Measurements from ENCODE around the gene TERT.
"Not testable (repeated sequence)": the region's sequence is repeated elsewhere in the genome, so short reads cannot be mapped to it uniquely, and the experiment has no call there.

The TERT gene

DNA sequence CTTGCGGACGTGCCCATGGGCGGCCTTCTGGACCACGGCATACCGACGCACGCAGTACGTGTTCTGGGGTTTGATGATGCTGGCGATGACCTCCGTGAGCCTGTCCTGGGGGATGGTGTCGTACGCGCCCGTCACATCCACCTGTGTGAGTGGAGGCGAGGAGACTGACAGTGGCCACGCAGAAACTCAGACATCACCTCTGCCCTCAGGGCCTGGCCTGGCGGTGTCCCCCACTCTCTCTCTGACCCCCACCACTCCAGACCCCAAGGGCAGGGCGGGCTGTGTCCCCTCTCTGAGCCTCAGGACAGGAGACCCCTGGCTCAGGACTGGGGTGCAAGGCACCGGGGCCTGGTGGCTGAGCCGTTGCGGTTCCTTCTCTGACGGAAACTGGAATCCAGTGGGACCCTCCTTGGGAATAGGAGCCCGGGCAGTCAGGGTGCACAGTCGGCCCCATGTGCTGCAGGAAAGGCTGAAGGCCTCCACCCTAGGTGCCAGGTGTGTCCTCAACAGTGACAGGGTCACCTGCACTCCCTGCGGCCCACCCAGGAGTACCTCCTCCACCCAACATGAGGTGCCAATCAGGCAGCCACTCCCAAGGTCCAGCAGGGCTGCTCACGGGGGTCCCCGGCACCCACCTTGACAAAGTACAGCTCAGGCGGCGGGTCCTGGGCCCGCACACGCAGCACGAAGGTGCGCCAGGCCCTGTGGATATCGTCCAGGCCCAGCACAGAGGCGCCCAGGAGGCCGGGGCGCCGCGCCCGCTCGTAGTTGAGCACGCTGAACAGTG lies 16.0 kb downstream of the TERT start:
- DNase-seq (ENCODE audit: low spot score), result no peak

DNA sequence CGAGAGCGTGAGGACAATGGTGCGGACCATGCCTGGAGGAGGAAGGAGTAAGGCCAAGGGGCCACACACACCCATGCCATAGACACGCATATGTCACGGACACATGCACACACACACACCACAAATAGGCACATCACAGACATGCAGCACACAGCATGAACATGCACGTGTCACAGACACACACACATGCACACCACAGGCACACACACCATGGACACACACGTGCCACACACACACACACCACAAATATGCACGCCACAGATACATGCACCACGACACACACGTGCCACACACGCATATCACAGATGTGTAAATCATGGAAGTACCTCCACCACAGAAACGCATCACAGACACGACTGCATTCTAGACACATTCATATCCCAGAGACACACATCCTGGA lies 16.7 kb downstream of the TERT start:
- no peak for DNase-seq (ENCODE audit: low spot score)

DNA sequence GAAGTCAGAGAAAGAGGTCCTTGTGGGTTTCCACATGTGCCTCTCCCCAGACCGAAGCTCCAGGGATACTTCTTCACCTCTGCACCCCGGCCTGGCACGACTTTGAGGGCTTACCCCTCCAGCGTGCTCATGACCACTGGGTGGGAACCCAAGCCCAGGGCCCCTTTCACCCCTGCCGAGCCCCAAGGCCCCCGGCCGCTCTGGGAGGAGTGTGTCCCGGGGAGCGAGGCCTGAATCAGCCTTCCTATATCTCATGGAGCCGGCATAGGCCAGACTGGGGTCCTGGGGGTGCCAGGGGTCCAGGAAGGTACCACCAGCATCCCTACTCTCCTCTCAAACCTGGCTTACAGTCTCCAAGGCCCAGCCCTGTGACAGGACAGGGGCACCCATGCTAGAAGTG lies 17.1 kb downstream of the TERT start:
- DNase-seq (ENCODE audit: low spot score), result no peak

DNA sequence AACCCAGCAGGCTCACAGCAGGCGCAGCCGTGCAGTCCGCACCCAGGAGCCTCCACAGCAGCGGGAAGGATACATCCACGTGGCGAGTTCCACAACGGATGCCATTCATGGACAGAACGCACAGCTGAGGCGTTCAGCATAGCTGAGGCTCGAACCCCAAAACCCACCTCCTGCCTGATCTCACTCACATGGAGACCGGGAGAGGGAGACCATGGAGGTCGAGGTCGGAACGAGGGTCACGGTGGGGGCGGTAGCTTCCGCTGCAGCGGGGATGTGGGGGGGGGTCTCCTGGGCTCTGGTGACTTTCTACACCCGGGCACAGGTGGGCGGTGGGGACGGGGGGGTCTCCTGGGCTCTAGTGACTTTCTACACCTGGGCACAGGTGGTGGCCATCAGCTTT lies 17.5 kb downstream of the TERT start:
- DNase-seq (ENCODE audit: low spot score), result no peak

DNA sequence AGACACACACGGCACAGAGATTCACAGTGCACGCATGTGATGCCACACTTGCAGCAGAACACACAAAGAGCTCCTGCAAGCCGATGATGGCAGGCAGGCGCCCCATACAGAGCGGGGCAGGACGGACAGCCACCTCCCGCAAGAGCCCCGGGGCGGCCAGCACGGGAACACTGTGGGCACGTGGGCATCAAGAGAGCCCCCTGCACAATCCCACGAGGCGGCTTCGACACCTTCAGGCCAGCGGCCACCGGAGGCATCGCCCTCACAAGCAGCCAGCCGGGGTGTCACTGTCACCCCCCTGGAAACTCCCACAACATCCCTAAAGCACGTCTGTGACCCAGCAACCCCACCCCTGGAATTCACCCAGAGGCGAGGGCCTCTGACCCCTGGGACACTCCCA lies 17.9 kb downstream of the TERT start:
- no peak for DNase-seq (ENCODE audit: low spot score)

DNA sequence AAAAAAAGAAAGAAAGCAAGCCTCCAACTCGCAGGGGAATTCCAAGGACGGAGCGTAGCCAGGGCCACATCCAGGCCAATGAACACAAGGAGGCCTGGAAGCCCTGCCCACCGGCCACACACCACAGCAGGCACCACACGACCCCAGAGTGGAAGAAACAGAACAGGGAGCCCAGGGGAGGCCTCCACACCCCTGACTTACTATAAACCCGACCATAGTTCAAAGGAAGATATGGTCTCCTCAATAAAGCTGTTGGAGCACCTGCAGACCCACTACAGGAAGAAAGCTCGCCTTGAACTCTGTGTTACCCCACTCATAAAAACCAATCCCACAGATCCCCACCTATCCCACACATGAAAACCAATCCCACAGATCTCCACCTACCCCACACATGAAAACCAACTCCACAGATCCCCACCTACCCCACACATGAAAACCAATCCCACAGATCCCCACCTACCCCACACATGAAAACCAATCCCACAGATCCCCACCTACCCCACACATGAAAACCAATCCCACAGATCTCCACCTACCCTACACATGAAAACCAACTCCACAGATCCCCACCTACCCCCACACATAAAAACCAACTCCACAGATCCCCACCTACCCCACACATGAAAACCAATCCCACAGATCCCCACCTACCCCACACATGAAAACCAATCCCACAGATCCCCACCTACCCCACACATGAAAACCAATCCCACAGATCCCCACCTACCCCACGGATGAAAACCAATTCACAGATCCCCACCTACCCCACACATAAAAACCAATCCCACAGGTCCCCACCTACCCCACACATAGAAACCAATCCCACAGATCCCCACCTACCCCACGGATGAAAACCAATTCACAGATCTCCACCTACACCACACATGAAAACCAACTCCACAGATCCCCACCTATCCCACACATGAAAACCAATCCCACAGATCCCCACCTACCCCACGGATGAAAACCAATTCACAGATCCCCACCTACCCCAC lies 19.2 kb downstream of the TERT start:
- DNase-seq (ENCODE audit: low spot score), result not testable (repeated sequence)

DNA sequence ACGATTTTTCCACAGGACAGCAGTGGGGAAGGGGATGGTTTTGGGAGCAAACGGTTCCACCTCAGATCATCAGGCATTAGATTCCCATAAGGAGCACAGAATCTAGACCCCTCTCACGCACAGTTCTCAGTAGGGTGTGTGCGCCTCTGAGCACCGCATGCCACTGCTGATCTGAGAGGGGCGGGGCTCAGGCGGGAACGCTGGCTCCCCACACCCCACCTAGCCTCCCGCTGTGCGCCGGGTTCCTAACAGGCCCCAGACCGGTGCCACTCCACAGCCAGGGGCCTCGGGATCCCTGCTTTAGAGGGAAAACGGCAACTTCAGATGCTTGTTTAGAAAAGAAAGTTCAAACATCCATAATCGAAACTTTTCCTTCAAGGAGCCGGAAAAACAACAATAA lies 20.4 kb downstream of the TERT start:
- no peak for DNase-seq (ENCODE audit: low spot score)

DNA sequence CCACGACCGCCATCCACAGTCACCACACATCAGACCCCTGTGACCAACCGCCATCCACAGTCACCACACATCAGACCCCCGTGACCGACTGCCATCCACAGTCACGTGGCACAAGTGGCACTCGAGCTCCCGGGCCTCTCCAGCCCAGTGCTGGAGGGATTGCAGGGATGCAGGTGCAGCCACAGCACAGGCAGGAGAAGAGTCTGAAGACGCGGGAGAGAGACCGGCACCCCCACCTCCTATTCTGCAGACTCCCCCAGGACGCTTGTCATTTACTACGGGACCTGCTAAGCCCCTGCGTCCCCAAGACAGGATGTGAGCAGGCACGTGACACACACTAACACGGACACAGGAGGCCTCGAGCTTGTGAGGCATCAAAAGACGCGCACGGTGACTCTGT lies 21.1 kb downstream of the TERT start:
- no peak for DNase-seq (ENCODE audit: low spot score)

DNA sequence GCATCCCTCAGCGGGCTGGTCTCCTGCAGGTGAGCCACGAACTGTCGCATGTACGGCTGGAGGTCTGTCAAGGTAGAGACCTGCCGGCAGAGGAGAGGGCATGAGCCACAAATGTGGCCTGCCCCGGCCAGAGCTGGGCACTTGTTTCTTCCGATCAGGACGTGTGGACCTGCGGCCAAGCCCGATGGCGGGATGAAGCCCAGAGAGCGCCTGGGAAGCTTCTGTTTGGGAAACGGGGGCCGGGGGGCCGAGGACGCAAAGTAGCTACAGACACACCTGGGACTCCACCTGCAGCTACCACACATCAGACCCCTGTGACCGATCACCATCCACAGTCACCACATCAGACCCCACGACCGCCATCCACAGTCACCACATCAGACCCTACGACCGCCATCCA lies 22.7 kb downstream of the TERT start:
- DNase-seq (ENCODE audit: low spot score), result no peak

DNA sequence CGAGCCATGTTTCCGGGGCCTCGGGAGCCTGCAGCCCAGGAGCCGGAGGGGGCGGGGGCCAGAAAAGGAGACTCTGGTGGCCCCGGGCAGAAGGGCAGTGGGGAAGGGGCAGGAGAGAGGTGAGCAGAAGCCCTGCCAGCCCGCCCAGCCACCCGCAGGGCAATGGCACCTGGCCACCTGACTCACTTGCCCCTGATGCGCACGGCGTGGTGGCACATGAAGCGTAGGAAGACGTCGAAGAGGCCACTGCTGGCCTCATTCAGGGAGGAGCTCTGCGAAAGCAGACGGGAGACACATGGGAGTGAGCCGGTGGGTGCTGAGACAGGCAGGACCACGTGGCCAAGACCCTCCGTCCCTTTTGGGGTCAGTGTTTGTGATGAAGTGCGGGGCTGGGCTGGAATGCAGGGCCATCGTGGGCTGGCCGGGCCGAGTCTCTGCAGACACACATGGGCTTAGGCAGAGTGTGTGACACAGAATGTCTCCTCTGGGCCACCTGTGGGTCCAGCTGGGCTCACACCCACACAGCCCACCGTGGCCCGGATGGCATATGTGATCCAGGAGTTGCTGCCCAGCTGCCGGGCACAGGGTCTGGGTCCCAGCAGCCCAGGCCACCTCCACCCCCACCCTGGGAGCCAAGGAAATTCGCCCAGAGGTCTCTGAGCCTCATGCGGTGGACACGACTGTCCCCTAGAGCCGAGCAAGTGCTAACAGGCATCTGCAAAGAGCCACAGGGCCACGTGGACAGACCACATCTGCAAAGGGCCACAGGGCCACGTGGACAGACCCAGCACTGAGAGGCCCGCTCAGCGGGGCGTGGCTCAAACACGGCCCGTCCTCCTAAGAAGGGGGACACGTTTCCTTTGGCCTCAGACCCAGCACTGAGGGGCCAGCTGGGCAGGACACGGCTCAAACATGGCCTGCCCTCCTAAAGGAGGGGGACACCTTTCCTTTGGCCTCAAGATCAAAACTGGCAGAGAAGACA lies 23.6 kb downstream of the TERT start:
- DNase-seq (ENCODE audit: low spot score), result no peak

DNA sequence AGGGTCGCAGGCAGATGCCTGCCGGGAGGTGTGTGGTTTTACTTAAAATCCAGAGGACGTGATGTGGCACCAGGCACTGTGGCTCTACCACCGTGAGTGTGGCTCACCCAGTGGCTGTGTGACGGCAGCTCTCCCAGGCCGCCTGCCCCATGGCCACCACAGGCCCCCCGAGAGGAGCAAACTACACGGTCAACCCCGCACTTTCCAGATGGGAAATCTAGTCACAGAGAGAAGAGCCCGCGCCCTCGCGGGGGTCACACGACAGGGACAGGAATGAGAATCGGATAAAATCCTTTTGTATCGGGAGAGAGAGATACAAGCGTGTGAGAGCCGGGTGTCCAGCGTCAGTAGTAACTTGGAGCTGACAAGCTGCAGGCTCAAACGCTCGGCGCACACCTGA lies 24.4 kb downstream of the TERT start:
- no peak for DNase-seq (ENCODE audit: low spot score)

DNA sequence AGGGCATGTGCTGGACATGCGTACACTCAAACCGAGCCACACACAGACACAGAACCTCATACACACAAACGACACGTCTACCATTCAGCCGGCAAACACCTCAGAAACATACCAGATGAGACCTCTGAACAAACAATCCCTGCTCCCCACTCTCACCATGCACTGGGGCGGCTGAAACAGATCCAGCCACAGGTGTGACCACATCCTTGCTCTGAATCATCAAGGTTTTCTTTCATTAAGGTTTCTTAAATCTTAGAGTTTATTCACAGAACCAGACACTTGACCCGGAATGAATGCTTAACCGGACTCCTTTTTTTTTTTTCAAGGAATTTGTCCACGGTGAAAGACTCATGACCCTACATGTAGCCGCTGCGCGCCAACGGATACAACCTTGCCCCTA lies 26.2 kb downstream of the TERT start:
- DNase-seq (ENCODE audit: low spot score), result no peak

DNA sequence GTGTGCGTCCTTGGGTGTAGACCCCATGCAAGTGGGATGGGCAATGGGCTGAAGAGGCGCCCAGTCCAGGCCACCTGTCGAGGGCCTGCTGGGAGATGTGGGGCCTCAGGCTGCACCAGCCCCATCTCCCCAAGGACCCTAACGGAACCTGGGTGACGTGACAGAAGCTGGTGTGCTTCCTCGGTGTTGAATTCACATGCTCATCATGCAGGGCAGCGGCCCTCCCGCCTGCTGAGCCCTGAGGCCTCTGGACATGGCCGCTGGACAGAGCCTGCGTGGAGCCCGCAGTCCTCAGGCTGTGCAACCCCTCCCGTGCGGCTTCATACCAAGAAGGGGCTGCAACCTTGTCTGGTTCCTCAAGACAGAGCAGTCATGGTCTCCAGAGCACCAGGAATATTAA lies 26.8 kb downstream of the TERT start:
- no peak for DNase-seq (ENCODE audit: low spot score)

DNA sequence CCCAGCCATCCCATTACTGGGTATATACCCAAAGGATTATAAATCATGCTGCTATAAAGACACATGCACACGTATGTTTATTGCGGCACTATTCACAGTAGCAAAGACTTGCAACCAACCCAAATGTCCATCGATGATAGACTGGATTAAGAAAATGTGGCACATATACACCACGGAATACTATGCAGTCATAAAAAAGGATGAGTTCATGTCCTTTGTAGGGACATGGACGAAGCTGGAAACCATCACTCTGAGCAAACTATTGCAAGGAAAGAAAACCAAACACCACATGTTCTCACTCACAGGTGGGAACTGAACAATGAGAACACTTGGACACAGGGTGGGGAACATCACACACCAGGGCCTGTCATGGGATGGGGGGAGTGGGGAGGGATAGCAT lies 27.4 kb downstream of the TERT start:
- not testable (repeated sequence) for DNase-seq (ENCODE audit: low spot score)

DNA sequence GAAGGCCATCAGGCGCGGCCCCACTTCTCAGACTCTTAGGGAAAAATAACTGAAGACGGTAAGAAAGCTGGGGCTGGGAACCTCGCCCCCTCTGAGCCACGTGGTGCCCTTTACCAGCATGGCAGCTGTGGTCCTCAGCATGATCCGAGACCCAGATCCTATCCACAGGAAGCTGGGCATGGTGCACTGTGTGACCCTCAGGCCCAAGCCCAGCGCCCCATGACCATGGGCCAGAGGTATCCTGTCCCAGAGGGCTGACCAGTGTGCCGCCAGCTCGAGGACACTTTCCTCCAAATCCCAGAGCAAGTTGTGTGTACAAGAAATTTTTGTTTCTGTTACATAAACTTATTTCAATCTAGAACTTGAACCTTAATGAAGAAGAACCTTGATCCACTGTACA lies 28.1 kb downstream of the TERT start:
- no peak for DNase-seq (ENCODE audit: low spot score)

DNA sequence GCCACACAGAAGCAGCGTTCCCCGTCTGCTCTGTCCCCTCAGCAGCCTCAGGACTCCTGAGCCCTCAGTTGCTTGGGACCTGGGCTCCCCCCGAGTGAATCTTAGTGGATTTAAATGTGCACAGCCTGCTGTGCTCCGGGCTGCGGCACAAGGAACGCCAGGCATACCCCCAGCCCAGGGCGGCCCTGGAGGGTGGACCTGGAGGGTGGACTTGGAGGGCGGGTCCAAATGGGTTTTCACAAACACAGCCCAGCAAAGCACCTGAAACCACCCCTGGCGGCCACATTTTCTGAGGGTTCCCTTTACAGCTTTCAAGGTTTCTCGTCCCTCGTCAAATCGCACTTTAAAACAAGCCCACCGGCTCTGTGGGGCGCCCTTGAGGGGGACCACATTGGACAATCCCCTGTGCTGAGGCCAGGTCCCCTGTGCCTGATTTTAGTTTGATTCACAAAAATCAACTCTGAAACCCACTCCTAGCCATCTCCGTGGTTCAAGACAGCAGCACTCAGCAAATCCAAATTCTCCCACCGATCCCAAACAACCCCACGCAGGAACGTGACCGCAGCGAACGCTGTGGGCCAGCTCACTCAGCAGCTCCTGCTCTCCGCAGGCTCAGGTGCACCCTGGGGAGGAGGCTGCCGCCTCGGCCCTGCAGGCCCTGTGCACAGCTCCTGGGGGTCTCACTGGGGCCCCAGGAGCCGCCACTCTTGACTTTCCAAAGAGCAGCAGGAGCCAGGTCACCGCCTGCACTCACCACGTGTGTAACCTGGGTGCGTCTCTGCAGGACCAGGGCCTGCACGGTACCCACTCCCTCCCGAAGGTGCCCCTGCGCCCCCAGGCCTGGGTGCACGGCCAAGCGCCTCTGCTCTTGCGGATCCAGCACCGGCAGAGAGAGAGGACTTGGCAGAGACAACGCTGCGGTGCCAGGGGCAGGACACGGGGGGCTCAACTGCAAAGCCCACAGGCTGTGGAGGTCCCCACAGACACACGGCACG lies 29.1 kb downstream of the TERT start:
- no peak for DNase-seq (ENCODE audit: low spot score)

DNA sequence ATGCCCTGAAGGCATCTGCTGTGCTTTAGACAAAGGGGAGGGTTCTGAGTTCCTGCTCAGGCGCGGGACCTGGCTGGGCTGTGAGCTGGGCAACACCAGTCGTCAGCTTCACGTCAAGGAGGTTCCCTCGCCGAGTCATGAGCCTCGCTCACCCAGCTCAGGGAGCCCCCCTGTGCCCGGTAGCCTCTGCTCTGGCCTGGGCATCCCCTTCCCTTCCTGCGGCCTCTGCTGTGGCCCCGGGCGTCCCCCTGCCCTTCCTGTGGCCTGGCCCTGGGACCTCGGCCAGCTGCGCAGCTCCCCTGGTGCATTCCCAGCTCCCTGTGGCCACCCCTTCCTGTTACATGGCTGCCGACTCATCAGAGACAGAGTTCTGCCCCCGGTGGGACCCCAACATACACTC lies 29.8 kb downstream of the TERT start:
- no peak for DNase-seq (ENCODE audit: low spot score)

DNA sequence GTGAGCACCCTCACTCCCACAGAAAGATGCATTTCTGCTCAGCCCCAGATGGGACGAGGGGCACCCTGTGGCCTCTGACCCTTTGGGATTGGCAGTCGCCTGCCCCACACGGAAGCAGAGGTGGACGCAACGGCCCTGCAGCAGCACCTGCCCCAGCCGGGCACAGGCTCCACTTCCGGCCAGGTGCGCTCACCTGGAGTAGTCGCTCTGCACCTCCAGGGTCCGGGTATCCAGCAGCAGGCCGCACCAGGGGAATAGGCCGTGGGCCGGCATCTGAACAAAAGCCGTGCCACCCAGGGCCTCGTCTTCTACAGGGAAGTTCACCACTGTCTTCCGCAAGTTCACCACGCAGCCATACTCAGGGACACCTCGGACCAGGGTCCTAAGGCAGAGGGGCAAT lies 30.7 kb downstream of the TERT start:
- no peak for DNase-seq (ENCODE audit: low spot score)

DNA sequence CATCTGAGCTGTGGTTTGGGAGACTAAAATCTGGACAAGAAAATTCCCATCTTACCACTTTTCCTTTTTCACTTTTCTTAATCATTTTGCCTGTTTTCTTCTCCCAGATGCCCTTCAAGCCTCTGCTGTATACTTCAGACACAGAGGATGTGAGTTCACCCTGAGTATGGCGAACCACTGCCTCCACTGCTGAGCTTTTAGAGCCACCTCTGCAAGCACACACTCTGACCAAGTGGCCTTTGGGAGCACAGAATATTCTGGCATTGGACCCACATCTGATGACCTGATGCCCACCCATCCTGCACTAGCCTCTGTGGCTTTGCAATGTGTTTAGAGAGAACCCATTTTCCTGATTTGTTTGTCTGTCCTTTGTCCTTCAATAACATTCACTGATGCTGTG lies 32.5 kb downstream of the TERT start:
- no peak for DNase-seq (ENCODE audit: low spot score)

DNA sequence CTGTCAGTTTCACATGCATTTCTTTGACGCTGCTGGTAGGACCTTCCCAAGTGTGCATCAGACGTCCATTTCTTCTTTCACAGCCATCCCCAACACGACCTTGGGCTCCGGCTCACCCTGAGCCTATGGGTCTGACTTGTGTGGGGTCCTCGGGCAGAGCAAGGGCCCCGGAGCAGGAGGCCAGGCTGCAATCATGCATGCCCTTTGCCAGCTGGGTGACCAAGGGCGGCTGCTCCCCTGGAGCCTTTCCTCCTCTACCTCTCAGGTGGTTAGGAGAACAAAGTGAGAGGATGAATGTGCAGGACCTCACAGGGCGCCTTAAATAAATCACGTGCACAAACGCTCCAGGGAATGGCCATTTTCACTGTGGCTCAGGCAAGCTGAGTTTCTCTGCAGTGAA lies 33.2 kb downstream of the TERT start:
- no peak for DNase-seq (ENCODE audit: low spot score)
